HG02981 (cell line): ENCODE results near the gene SEMA4D.
A peak's percentile ranks its signal among the peaks of the same experiment; 100 is the strongest.

Experiments
- ATAC-seq: cut with Tn5 transposase; IDR thresholded peaks from one replicate; pipeline ENCODE4 v1.9.1; 2021; ENCODE audit warnings: mild to moderate bottlenecking, moderate library complexity; ENCODE audit not compliant: unreplicated experiment

SEMA4D gene

GRCh38 chr9:89432986-89433530, 64.9 kb downstream of the SEMA4D start:
- no peak for ATAC-seq

GRCh38 chr9:89431930-89432725, 65.8 kb downstream of the SEMA4D start:
- ATAC-seq, result no peak

GRCh38 chr9:89430995-89431394, 66.9 kb downstream of the SEMA4D start:
- no peak for ATAC-seq

GRCh38 chr9:89428901-89429890, 68.7 kb downstream of the SEMA4D start:
- no peak for ATAC-seq

GRCh38 chr9:89428222-89428761, 69.6 kb downstream of the SEMA4D start:
- ATAC-seq, result no peak

- ATAC-seq, result no peak
Observed at GRCh38 chr9:89427621-89428221, 70.2 kb downstream of the SEMA4D start.

GRCh38 chr9:89426384-89426961, 71.4 kb downstream of the SEMA4D start:
- ATAC-seq, result peak; percentile 69

- ATAC-seq, result peak; percentile 2
Observed at GRCh38 chr9:89425921-89426383, 72.0 kb downstream of the SEMA4D start.

- ATAC-seq, result no peak
Observed at GRCh38 chr9:89425024-89425805, 72.7 kb downstream of the SEMA4D start.

- ATAC-seq, result no peak
Observed at GRCh38 chr9:89422151-89422975, 75.5 kb downstream of the SEMA4D start.

GRCh38 chr9:89421595-89421994, 76.3 kb downstream of the SEMA4D start:
- ATAC-seq, result no peak

- ATAC-seq, result no peak
Observed at GRCh38 chr9:89420397-89421178, 77.3 kb downstream of the SEMA4D start.

- no peak for ATAC-seq
Observed at GRCh38 chr9:89419978-89420394, 77.9 kb downstream of the SEMA4D start.

- peak; percentile 73 for ATAC-seq
Observed at GRCh38 chr9:89418882-89419640, 78.9 kb downstream of the SEMA4D start.

- no peak for ATAC-seq
Observed at GRCh38 chr9:89418474-89418845, 79.5 kb downstream of the SEMA4D start.

GRCh38 chr9:89417832-89418473, 80.0 kb downstream of the SEMA4D start:
- no peak for ATAC-seq
